ENCODE measurements around the gene CLPSL2. TPM values are rescaled to one million over a fixed set of nuclear protein-coding genes. Genes with fewer than 3 reads are reported as not detected.

The CLPSL2 gene
- total and polyA plus RNA-seq, 8 donors = not detected

GRCh38 chr6:35824552-35825192 lies 48.3 kb downstream of the CLPSL2 start:
- no peaks in the 10 kb centered on the region for H3K4me1 ChIP-seq
- TF ChIP-seq CTCF (IDR thresholded peaks at IDR 0.05) (no peak), EP300 (IDR thresholded peaks at IDR 0.05) (no peak), POLR2A (IDR thresholded peaks at IDR 0.05) (no peak), POLR2AphosphoS5 (IDR thresholded peaks at IDR 0.05) (no peak)
- no peak for DNase-seq
- H3K27me3 ChIP-seq = no peaks in the 10 kb centered on the region
- 79 to 88% (median 86%) methylated on average over 5 of the region's 5 CpGs for WGBS, 5 donors
- no peak overlapping the region for H3K4me3 ChIP-seq
- H3K36me3 ChIP-seq = no peaks in the 10 kb centered on the region
- H3K9me3 ChIP-seq = no peaks in the 10 kb centered on the region
- no peak overlapping the region for H3K27ac ChIP-seq
- intact Hi-C loops (cut with DNase I; ENCODE audit: low total_unique reads) = no loop called here

Other genes with a start within 250 kb of the CLPSL2 start
- gene FKBP5, start 87.7 kb upstream of the CLPSL2 start, total RNA-seq = 100 to 1,000 TPM in 4 of 5 donors, 10 to 100 TPM in 1; 68.1 to 209 (median 168) TPM
- gene FKBP5, start 87.7 kb upstream of the CLPSL2 start, polyA plus RNA-seq = 10 to 100 TPM; 89.2 to 97.2 (median 91.1) TPM
- gene ARMC12, start 39.6 kb upstream of the CLPSL2 start, total RNA-seq = not detected
- 1 to 10 TPM; 1.1 to 2.5 (median 2.0) TPM for gene ARMC12, start 39.6 kb upstream of the CLPSL2 start, polyA plus RNA-seq
- not detected for gene CLPSL1, start 4.4 kb downstream of the CLPSL2 start, total RNA-seq
- not detected for gene CLPSL1, start 4.4 kb downstream of the CLPSL2 start, polyA plus RNA-seq
- not detected for gene CLPS, start 20.7 kb downstream of the CLPSL2 start, total RNA-seq
- gene CLPS, start 20.7 kb downstream of the CLPSL2 start, polyA plus RNA-seq = 10 to 100 TPM in 1 of 3 donors, 1 to 10 TPM in 2; 2.0 to 25.5 (median 2.6) TPM
- gene LHFPL5, start 28.8 kb downstream of the CLPSL2 start, total RNA-seq = not detected
- not detected for gene LHFPL5, start 28.8 kb downstream of the CLPSL2 start, polyA plus RNA-seq
- 100 to 1,000 TPM in 2 of 5 donors, 10 to 100 TPM in 3; 17.0 to 204 (median 92.3) TPM for gene SRPK1, start 144.5 kb downstream of the CLPSL2 start, total RNA-seq
- gene SRPK1, start 144.5 kb downstream of the CLPSL2 start, polyA plus RNA-seq = 10 to 100 TPM; 10.7 to 20.5 (median 13.9) TPM
- gene SLC26A8, start 248.0 kb downstream of the CLPSL2 start, total RNA-seq = under 1 TPM in 2 of 5 donors, not detected in 3; 0.14 to 0.58 TPM
- gene SLC26A8, start 248.0 kb downstream of the CLPSL2 start, polyA plus RNA-seq = under 1 TPM in 2 of 3 donors, not detected in 1; 0.12 to 0.15 TPM

Measured in stomach (tissue), 9 donors.